ENCODE results near the gene GET4.

GET4 gene

DNA sequence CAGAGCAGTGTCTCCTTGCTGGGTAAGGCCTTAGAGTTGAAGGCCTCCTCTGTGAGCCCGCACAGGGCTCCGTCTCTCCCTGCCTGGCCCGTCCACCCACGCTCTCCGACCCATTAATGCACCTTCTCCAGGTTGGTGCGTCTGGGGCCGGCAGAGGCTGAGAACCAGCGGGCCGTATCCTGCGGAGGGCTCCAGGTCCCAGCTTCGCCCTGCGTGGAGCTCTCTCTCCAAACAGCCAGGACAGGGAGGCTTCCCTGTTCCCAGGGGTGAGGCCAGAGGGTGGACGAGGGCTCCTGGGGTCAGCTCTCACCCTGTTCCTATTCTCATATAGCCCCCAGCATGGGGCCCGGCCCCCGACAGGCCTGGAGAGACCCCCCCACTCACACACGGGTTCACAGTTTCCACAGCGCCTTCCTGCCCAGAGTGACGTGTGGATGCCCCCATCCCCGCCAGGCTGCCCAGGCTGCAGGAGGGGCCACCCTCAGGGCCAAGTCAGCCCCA is 34.6 kb downstream of the GET4 start:
- Histone ChIP-seq H2AFZ (no peak overlapping the region), H3K27ac (no peak overlapping the region), H3K9me3 (ENCODE audit: control insufficient read depth, low read length) (no peaks in the 10 kb centered on the region), H3K4me3 (ENCODE audit: low read depth, low read length) (no peak overlapping the region), H3K36me3 (ENCODE audit: control insufficient read depth, insufficient read depth, low read length) (no peaks in the 10 kb centered on the region), H3K27me3 (ENCODE audit: control insufficient read depth, insufficient read depth, low read length) (no peaks in the 10 kb centered on the region), H3K79me2 (no peaks in the 10 kb centered on the region), H3K9ac (no peak overlapping the region), H3K4me2 (ENCODE audit: low read length) (no peak overlapping the region), H3K4me1 (no peaks in the 10 kb centered on the region)
- TF ChIP-seq, protein P1, sequence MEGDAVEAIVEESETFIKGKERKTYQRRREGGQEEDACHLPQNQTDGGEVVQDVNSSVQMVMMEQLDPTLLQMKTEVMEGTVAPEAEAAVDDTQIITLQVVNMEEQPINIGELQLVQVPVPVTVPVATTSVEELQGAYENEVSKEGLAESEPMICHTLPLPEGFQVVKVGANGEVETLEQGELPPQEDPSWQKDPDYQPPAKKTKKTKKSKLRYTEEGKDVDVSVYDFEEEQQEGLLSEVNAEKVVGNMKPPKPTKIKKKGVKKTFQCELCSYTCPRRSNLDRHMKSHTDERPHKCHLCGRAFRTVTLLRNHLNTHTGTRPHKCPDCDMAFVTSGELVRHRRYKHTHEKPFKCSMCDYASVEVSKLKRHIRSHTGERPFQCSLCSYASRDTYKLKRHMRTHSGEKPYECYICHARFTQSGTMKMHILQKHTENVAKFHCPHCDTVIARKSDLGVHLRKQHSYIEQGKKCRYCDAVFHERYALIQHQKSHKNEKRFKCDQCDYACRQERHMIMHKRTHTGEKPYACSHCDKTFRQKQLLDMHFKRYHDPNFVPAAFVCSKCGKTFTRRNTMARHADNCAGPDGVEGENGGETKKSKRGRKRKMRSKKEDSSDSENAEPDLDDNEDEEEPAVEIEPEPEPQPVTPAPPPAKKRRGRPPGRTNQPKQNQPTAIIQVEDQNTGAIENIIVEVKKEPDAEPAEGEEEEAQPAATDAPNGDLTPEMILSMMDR (IDR thresholded peaks at IDR 0.05) = no peak

DNA sequence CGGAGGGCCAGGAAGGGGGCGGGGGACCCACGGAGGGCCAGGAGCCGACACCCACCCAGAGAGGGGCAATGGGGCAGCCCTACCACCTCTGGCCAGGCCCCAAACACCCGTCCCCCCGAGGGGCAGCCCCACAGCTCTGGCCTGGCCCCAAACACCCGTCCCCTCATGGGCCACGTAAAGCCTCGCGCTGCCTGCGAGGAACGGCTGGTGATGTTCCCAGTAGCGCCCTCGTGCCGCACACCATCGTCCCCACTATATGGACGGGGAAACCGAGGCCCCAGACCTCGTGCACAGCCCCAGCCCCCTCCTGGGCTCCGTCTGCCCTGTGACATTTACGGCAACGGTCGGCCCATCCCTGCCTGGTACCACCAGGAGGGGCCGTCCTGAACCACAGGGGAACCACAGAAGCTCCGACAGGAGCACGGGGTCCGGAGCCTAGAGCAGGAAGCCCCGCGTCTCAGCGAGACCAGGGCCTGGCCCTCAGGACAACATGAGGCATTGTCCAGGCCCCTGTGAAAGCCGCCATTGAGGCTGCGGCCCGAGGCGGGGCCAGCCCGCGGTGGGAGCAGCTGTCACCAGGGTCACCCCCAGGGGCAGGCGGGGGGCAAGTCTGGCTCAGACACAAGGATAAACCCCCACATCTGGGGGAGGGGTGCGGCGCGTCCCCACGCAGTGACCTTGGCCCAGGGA is 35.6 kb downstream of the GET4 start:
- Histone ChIP-seq H3K79me2 (no peaks in the 10 kb centered on the region), H3K27ac (no peak overlapping the region), H3K4me3 (ENCODE audit: low read depth, low read length) (no peak overlapping the region), H3K9ac (no peak overlapping the region), H3K4me1 (no peaks in the 10 kb centered on the region), H3K36me3 (ENCODE audit: control insufficient read depth, insufficient read depth, low read length) (no peaks in the 10 kb centered on the region), H3K4me2 (ENCODE audit: low read length) (no peak overlapping the region), H2AFZ (no peak overlapping the region), H3K9me3 (ENCODE audit: control insufficient read depth, low read length) (no peaks in the 10 kb centered on the region), H3K27me3 (ENCODE audit: control insufficient read depth, insufficient read depth, low read length) (no peaks in the 10 kb centered on the region)
- TF ChIP-seq, protein P1 (IDR thresholded peaks at IDR 0.05) = no peak

DNA sequence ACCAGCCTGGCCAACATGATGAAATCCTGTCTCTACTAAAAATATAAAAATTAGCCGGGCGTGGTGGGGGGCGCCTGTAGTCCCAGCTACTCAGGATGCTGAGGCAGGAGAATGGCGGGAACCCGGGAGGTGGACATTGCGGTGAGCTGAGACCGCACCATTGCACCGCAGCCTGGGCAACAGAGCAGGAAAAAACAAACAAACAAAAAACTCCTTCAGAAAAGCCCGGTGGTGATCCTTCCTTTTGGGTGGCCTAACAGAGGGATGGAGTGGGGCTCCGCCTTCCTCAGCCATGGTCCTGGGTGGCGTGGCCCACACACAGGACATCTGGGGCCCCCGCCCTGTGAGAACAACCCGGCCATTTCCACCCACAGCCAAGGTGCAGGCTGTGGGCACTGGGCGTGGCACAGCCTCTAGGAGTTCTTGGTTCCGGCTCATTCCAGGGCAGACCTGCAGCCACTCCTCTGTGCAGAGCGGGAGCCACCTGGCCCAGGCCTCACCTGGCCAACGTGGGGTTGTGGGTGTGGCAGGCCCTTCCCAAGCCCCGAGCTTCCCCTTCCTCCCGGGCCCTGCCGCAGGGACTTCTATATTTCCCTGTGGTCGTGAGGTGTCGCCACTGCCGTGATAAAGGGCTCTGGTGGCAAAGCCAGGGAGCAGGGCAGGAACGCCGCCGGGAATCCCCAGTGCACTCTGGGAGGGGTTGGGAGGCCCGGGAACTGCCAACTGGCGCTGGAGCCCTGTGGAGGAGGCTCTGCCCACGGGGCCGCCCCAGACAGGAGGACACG is 37.6 kb downstream of the GET4 start:
- Histone ChIP-seq H3K9me3 (ENCODE audit: control insufficient read depth, low read length) (no peaks in the 10 kb centered on the region), H3K36me3 (ENCODE audit: control insufficient read depth, insufficient read depth, low read length) (no peaks in the 10 kb centered on the region), H3K27me3 (ENCODE audit: control insufficient read depth, insufficient read depth, low read length) (no peaks in the 10 kb centered on the region), H3K27ac (no peak overlapping the region), H2AFZ (no peak overlapping the region), H3K79me2 (no peaks in the 10 kb centered on the region), H3K4me3 (ENCODE audit: low read depth, low read length) (no peak overlapping the region), H3K4me2 (ENCODE audit: low read length) (no peak overlapping the region), H3K4me1 (no peaks in the 10 kb centered on the region), H3K9ac (no peak overlapping the region)
- TF ChIP-seq, protein P1 (IDR thresholded peaks at IDR 0.05) = no peak

DNA sequence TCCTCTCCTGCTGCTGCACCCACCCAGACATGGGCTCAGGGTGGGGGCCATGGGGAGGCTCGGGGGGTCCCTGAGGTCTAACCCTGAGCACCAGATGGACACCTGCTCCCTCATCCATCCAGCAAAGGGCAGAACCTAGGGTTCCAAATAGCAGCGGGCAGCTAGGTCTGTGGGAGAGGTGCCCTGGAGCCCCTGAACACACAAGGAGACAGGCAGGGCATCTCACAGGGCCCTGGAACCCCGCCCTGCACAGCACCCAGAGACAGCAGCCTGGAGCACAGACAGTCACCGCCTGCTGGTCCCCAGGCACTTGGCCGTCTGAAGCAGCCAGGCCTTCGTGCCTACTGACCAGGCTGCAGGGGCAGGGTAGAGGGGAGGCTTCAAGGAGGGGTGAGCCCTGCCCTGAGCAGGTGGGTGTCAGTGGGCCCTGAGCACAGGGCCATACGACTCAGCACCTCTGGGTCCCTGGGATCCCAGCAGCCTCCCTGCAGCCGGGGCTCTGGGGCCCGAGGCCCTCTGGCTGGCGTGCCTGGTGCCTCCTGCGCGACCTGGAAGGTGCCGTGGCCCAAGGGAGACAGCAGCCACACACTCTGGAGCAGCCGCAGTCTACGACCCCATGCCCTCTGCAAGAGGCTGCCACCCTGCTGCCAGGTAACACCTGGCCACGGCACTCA is 38.3 kb downstream of the GET4 start:
- H3K9ac ChIP-seq = no peak overlapping the region
- no peak overlapping the region for H2AFZ ChIP-seq
- no peaks in the 10 kb centered on the region for H3K4me1 ChIP-seq
- no peaks in the 10 kb centered on the region for H3K27me3 ChIP-seq (ENCODE audit: control insufficient read depth, insufficient read depth, low read length)
- no peak overlapping the region for H3K4me3 ChIP-seq (ENCODE audit: low read depth, low read length)
- no peaks in the 10 kb centered on the region for H3K9me3 ChIP-seq (ENCODE audit: control insufficient read depth, low read length)
- no peaks in the 10 kb centered on the region for H3K36me3 ChIP-seq (ENCODE audit: control insufficient read depth, insufficient read depth, low read length)
- no peak overlapping the region for H3K4me2 ChIP-seq (ENCODE audit: low read length)
- no peak overlapping the region for H3K27ac ChIP-seq
- no peaks in the 10 kb centered on the region for H3K79me2 ChIP-seq
- TF ChIP-seq, protein P1 (IDR thresholded peaks at IDR 0.05) = no peak

All from parathyroid adenoma (tissue), 2 donors.